Stimulated activated CD8-positive, alpha-beta memory T cell treated with anti-CD3 and anti-CD28 coated beads, Interleukin-7, amount 100 ng/mL, for 4 hours (primary cell): ENCODE measurements around the gene CRTC1.

Experiments
- DNase-seq, 2 donors: peaks; one replicate each; pipeline ENCODE4 v3.0.0-alpha.2; 2020; ENCODE audit warnings: low read depth in 2 of 2

The CRTC1 gene

DNA sequence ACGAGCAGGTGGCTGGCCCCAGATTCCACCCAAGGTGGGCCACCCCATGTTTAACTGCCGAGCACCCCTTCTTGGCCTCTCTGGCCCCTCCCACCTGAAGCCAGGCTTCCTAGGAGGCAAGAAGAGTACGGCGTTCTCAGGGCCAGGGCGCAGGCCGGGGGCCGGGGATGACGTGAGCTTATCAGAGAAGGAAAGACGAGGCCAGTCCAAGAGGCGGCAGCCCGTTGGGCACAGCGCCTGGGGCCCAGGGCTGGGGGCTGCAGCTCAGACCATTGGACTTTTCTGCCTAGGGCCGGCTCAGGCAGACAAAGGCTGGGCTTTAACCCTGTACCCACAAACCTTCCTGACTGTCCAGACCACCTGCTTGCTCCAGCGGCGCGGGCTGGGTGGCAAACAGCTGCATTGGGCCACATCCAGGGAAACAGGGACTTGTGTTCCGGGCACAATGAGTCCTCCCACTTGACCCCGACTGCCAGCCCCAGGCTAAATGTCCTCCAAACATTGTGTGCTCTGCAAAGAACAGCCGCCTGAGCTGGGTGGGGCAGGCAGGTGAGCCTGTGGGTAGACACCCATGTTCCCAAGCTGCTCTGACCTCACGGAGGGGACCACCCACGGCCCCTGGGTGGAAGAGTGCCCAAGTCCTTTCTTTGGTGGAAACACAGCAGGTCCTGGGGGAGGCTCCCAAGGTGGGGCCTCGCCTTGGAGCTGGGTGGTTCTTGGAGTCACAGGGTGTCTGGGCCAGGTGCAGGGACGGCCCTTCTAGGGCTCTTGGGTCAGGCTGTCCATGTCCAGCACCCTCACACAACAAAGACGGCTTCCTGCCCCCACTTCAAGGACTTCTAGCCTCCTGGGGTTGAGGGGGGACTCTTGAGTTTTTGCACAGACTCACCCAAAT, 85.8 kb downstream of the CRTC1 start:
- DNase-seq, result no peak

DNA sequence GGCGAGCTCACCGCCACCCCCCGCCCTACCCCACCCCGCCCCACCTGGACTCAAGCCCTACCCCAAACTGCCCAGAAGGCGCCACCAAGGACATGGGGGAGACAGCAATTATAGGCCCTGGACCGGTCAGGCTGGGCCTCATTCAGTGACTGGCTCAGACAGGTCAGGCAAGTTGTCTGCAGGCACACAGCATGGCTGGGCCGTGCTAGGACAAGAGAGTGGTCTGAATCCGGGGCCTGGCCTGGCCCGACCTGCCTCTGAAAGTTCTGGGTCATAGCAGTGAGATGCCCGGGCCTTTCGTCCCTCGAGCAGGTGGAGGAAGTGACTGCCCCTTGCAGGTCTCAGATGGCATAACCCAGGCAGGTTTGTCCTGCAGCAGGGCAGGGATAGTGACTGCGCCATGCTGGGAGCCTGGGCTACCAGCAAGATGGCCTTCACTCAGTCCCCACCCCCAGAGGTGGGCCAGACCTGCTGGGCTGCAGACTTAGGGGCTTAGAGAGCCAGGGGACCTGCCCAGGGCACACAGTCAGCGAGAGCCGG, 86.6 kb downstream of the CRTC1 start:
- no peak for DNase-seq

- no peak for DNase-seq
These were observed 87.3 kb downstream of the CRTC1 start for GRCh38 chr19:18770663-18771327.

GRCh38 chr19:18771328-18772242, 88.1 kb downstream of the CRTC1 start:
- no peak for DNase-seq

GRCh38 chr19:18772620-18773587, 89.4 kb downstream of the CRTC1 start:
- DNase-seq, result no peak

- DNase-seq, result no peak
These were observed 90.2 kb downstream of the CRTC1 start for GRCh38 chr19:18773682-18774081.

DNA sequence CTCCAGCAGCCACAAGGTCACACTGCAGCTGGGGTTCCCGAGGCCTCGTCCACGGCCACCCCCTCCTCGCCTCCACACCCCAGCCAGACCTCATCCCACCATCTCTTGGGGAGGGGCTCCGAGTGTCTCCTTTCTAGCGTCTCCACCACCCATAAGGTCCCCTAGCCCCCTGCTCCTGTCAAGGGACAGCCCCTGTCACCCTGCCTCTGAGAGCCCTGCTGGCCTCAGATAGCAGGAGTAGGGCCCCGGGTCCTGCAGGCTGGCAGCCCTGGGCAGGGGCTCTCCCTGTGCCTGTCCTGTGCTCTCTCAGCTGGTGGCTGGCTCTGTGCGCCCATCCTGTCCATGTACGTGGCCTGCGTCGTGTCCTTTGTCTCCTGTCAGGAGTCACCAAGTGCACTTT, 90.6 kb downstream of the CRTC1 start:
- DNase-seq, result no peak

DNA sequence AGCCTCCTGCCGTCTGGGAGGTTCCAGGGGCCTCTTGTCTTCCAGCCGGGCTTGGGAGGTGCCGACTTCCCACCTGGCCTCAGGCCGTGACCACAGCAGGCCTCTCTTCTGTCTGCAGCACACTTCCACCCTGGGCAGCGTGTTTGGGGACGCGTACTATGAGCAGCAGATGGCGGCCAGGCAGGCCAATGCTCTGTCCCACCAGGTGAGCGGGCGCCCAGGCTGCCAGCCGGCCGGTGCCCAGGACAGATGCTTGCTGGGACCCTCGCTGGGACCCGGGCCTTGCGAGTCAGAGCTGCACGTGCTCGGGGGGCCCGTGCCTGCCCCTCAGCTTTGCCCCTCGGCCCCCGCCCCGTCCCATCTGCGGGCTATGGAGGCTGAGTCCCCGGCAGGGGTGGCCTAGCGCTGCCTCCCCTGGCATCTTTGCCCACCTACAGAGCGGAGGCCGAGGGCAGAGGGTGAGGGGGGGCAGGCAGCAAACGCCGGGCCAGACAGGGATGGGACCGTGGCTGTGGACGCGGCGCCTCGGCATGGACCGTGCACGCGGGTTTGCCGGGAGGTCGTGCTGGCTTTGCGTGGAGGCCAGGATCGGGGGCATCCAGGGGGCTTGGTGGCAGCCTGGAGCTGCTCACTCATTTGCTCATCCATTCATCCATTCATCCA, 91.4 kb downstream of the CRTC1 start:
- no peak for DNase-seq

- no peak for DNase-seq
These were observed 92.3 kb downstream of the CRTC1 start for GRCh38 chr19:18775586-18776287.

DNA sequence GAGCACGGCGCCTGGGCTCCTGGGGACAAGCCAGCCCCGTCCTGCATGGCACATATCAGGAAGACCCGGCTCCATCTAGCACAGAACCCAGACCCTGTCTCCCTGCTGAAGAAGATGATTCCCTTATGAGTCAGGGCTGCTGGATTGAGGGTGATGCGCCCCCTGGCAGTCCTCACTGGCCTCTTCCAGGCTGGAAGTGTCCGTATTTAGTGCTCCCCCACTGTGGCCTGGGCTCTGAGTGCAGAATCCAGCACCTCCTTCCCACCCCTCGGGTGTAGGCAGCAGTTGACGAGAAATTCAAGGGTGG, 92.8 kb downstream of the CRTC1 start:
- DNase-seq, result no peak

DNA sequence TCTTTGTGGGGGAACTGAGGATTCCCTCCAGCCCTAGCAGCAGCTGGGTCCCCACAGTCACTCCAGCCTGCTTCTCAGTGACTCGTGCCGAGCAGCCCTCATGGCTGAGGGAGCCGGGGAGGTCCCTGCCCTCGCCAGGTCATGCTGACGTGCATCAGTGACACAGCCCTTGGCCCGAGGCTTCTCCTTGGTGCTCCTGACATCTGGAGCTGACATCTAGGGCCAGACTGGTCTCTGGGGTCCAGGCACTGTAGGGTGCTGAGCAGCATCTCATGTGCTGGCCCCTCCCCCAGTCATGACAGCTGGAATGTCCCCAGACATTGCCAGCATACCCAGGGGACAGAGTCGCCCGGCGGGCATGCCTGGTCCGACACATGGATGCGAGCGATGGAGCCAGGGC, 93.3 kb downstream of the CRTC1 start:
- no peak for DNase-seq

DNA sequence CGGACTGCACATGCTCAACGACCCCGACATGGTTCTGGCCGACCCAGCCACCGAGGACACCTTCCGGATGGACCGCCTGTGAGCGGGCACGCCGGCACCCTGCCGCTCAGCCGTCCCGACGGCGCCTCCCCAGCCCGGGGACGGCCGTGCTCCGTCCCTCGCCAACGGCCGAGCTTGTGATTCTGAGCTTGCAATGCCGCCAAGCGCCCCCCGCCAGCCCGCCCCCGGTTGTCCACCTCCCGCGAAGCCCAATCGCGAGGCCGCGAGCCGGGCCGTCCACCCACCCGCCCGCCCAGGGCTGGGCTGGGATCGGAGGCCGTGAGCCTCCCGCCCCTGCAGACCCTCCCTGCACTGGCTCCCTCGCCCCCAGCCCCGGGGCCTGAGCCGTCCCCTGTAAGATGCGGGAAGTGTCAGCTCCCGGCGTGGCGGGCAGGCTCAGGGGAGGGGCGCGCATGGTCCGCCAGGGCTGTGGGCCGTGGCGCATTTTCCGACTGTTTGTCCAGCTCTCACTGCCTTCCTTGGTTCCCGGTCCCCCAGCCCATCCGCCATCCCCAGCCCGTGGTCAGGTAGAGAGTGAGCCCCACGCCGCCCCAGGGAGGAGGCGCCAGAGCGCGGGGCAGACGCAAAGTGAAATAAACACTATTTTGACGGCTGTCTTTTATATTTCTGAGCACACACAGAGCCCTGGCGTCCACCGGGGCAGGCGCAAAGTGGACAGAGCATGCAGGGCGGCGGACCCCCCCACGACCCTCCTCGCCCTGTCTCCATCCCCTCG, 94.0 kb downstream of the CRTC1 start:
- DNase-seq, result no peak

GRCh38 chr19:18778076-18778389, 94.6 kb downstream of the CRTC1 start:
- DNase-seq, result no peak

DNA sequence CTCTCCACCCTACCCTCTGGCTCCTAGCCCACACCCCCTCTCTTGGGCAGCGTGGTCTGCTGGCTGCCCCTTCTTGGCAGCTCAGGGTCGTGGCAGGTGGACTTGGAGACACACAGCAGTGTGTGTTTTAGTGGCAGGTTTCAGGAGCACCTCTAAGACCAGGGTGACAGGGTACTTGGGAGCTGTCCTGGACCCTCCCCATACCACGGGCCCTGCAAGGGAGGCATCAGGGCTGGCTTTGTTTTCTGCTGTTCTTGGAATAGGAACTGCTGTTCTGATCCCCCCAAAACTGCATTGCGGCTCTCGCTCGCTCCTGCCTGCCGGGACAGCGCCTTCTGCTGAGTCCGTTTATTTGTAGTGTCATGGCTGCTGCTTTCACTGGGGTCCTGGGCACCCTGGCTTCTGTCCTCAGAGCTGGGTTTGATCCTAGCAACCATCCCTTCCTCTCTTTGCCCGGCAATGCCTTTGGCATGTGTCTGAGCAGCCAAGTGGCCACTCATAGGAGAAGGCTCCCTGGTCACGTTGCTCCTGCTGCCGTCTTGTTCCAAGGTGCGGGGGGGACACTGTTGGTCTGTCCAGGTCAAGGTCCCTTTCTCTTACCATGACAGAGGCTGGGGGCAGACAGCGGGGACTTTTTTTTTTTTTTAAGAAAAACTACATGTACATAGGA, 95.5 kb downstream of the CRTC1 start:
- DNase-seq, result no peak

- DNase-seq, result no peak
These were observed 96.6 kb downstream of the CRTC1 start for GRCh38 chr19:18780081-18780480.

- DNase-seq, result no peak
These were observed 97.2 kb downstream of the CRTC1 start for GRCh38 chr19:18780631-18781030.

GRCh38 chr19:18781047-18781600, 97.6 kb downstream of the CRTC1 start:
- no peak for DNase-seq

DNA sequence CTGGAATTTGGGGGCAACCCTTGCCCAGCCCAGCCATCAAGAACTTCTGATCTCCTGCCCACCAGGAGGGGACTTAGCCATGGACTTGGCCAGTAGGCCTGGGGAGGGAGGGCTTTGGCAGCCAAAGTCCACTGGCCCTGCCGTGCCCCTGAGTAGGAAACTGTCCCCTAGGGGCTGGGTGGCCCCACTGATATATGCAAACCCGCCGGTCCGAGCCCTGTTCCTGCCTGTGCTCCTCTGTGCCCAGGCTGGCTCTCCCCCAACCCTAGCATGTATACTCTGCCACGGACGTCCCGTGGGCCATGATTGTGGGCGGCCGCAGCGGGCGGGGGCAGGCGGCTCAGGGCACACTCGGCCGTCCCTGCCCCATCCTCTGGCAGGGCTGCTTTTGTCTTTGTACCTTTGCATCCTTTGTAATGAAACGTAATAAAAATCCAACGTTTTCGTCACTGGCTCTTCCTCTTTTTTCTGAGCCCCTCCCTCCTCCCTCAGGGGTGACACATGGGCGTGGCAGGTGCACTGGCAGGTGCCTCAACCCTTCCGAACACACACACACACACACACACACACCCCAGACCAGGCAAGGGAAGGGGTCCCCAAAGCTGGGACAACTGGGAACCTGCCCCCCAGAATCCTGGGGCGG, 98.5 kb downstream of the CRTC1 start:
- no peak for DNase-seq
